Heart left ventricle (tissue), 16 donors: ENCODE results near the gene ITGB3. TPM values are rescaled to one million over a fixed set of nuclear protein-coding genes. Genes with fewer than 3 reads are reported as not detected.

Experiments
- ATAC-seq, 4 donors: fragments of 200-7000 bp; cut with Tn5 transposase; one replicate each; pipeline ENCODE4 v1.9.1; 2020 to 2022; ENCODE audit warnings: moderate library complexity in 4 of 4, mild to moderate bottlenecking in 3 of 4, moderate number of reproducible peaks in 1 of 4
- DNase-seq, 5 donors: peaks; one replicate each; pipeline ENCODE4 v3.0.0-alpha.2; 2020
- H3K27ac ChIP-seq, 12 donors: fragments of 200-600 bp; sonication (generic) in 4 of 12; one replicate each; pipeline versions ENCODE4 v1.5.0 to v1.8.0; 2016 to 2022; ENCODE audit warnings: mild to moderate bottlenecking in 2 of 12
- H3K27me3 ChIP-seq, 9 donors: fragments of 200-600 bp; sonication (generic) in 2 of 9; one replicate each; pipeline versions ENCODE4 v1.5.1 to v1.8.0; 2016 to 2022; ENCODE audit warnings: mild to moderate bottlenecking in 3 of 9
- H3K36me3 ChIP-seq, 9 donors: fragments of 200-600 bp; sonication (generic) in 2 of 9; one replicate each; pipeline versions ENCODE4 v1.5.0 to v1.8.0; 2018 to 2022; ENCODE audit warnings: mild to moderate bottlenecking in 2 of 9
- H3K4me1 ChIP-seq, 12 donors: fragments of 200-600 bp; sonication (generic) in 4 of 12; one replicate each; pipeline versions ENCODE4 v1.5.0 to v1.8.0; 2016 to 2022; ENCODE audit warnings: mild to moderate bottlenecking in 3 of 12
- H3K4me3 ChIP-seq, 12 donors: fragments of 200-600 bp; sonication (generic) in 4 of 12; one replicate each; pipeline versions ENCODE4 v1.5.0 to v1.8.0; 2017 to 2022; ENCODE audit warnings: mild to moderate bottlenecking in 9 of 12, moderate library complexity in 4 of 12
- H3K9me3 ChIP-seq, 12 donors: fragments of 200-600 bp; sonication (generic) in 4 of 12; one replicate each; pipeline versions ENCODE4 v1.5.0 to v1.8.0; 2016 to 2022; ENCODE audit warnings: mild to moderate bottlenecking in 1 of 12
- CTCF ChIP-seq, 12 donors: fragments of 200-600 bp; sonication (generic) in 4 of 12; IDR thresholded peaks; one replicate each; pipeline versions ENCODE4 v1.5.0 to v1.8.0; 2018 to 2022; ENCODE audit warnings: antibody characterized with exemption in 12 of 12, mild to moderate bottlenecking in 5 of 12
- POLR2A ChIP-seq, 2 donors: fragments of 450-650 bp; IDR thresholded peaks; one replicate each; pipeline ENCODE4 v1.6.1; 2017; ENCODE audit warnings: antibody characterized with exemption in 2 of 2, mild to moderate bottlenecking in 2 of 2, moderate library complexity in 2 of 2
- WGBS, 4 donors: extraction: QIAGEN DNeasy Blood & Tissue Kit in 2 of 4; methylation state at CpG; one replicate each; pipeline versions ENCODE4 v1.1.5 to v1.1.7; 2013 to 2018; 5-methylcytosine and 5-hydroxymethylcytosine counted together
- intact Hi-C, 10 donors: fragments of 100-400 bp; cut with DNase I; formaldehyde crosslinking; loops; one replicate each; pipeline versions ENCODE4 v1.11.1 to v1.14.2; 2022
- polyA plus RNA-seq, 2 donors: library from polyadenylated mRNA; stranded (reverse); fragments of 200-250 nt; gene quantifications; one replicate each; pipeline ENCODE4 v1.2.3, GENCODE V29; 2013
- total RNA-seq, 9 donors: library from RNA; depleted of rRNA in 2 of 9; stranded (reverse); fragments of >200 nt in 2 of 9; fragmentation: NEBNext Ultra II Directional in 3 of 9; extraction: Animal tissue kit (Norgen Biotek cat#: 25700) in 3 of 9; gene quantifications; one replicate each; pipeline versions ENCODE4 v1.1.0 to v1.2.4, GENCODE V29; 2016 to 2023
- donor health status: ischemic (EF 13 %, LVEDD 7.1; RV severe dilation, severe dysfunction).
- donor health status: healthy with polysubstance abuse.
- donor health status: DM: no; HTN: yes; CAD: no.
- donor health status: DM: no; HTN: no; CAD: no.
- donor health status: ischemic (EF 25% LVEDD 6.9; RV normal size, moderate dysfunction).
- donor health status: ischemic (EF 25% LVEDD 5.7; RV mildly dilated, moderate dysfunction).
- donor health status: healthy.
- donor health status: DM: yes; HTN: yes; CAD: no.
- donor health status: ischemic (EF 35%, LVEDD 5.7; RV mildly dilated, moderate dysfunction).
- donor health status: nonischemic (EF 11% LVEDD 7.7; RV severe dilation, severe dysfunction).
- donor health status: DM: yes; HTN: yes; CAD: no.
- donor health status: PGD.
- donor health status: ischemic (EF 29% LVEDD 5.4; RV normal size, mild dysfunction).
- donor health status: nonischemic (EF 23%, LVEDD 6.1; RV moderate dilation, normal function).

The ITGB3 gene
- total and polyA plus RNA-seq, 11 donors, result 1.3 to 14.8 (median 4.8) TPM

GRCh38 chr17:47330548-47330947 lies 76.9 kb downstream of the ITGB3 start:
- Histone ChIP-seq H3K27me3 (no peaks in the 10 kb centered on the region), H3K9me3 (no peaks in the 10 kb centered on the region), H3K4me3 (no peak overlapping the region), H3K36me3 (peaks cover 0 to 23% (median 0%) of the 10 kb centered on the region in 9 donors), H3K27ac (no peak overlapping the region), H3K4me1 (peaks cover 0 to 3% (median 0%) of the 10 kb centered on the region in 12 donors)
- ATAC-seq (no peak), DNase-seq (no peak)
- WGBS, 4 donors, result 93 to 99% (median 98%) methylated on average over 2 of the region's 2 CpGs
- intact Hi-C loops, result no loop called here
- no peak for TF ChIP-seq CTCF (IDR thresholded peaks at IDR 0.05)
- TF ChIP-seq POLR2A (IDR thresholded peaks at IDR 0.05), result no peak

- Histone ChIP-seq H3K27ac (no peak overlapping the region), H3K27me3 (no peaks in the 10 kb centered on the region), H3K4me3 (no peak overlapping the region), H3K36me3 (peaks cover 0 to 27% (median 0%) of the 10 kb centered on the region in 9 donors), H3K9me3 (no peaks in the 10 kb centered on the region), H3K4me1 (peaks cover 0 to 3% (median 0%) of the 10 kb centered on the region in 12 donors)
- DNase-seq (no peak), ATAC-seq (no peak)
- no peak for TF ChIP-seq CTCF (IDR thresholded peaks at IDR 0.05)
- no peak for TF ChIP-seq POLR2A (IDR thresholded peaks at IDR 0.05)
- intact Hi-C loops, result no loop called here
Measured at GRCh38 chr17:47332287-47332686, 78.7 kb downstream of the ITGB3 start.

GRCh38 chr17:47335101-47335936 lies 81.7 kb downstream of the ITGB3 start:
- WGBS, 4 donors, result 69 to 75% (median 71%) methylated on average over 4 of the region's 4 CpGs
- intact Hi-C loops, result no loop called here
- no peak for ATAC-seq
- no peaks in the 10 kb centered on the region for H3K9me3 ChIP-seq
- peaks cover 0 to 3% (median 0%) of the 10 kb centered on the region in 12 donors for H3K4me1 ChIP-seq
- peaks cover 0 to 40% (median 0%) of the 10 kb centered on the region in 9 donors for H3K36me3 ChIP-seq
- H3K27me3 ChIP-seq, result no peaks in the 10 kb centered on the region
- DNase-seq, result no peak
- no peak overlapping the region for H3K4me3 ChIP-seq
- no peak overlapping the region for H3K27ac ChIP-seq
- TF ChIP-seq CTCF (IDR thresholded peaks at IDR 0.05) (no peak), POLR2A (IDR thresholded peaks at IDR 0.05) (no peak)

GRCh38 chr17:47338026-47338425 lies 84.4 kb downstream of the ITGB3 start:
- TF ChIP-seq CTCF (IDR thresholded peaks at IDR 0.05), result no peak
- WGBS, 4 donors, result 97 to 100% (median 98%) methylated on average over 3 of the region's 3 CpGs
- H3K27me3 ChIP-seq, result no peaks in the 10 kb centered on the region
- no peak overlapping the region for H3K4me3 ChIP-seq
- no peaks in the 10 kb centered on the region for H3K9me3 ChIP-seq
- H3K4me1 ChIP-seq, result peaks cover 0 to 3% (median 0%) of the 10 kb centered on the region in 12 donors
- peaks cover 0 to 41% (median 0%) of the 10 kb centered on the region in 9 donors for H3K36me3 ChIP-seq
- ATAC-seq, result no peak
- DNase-seq, result no peak
- no peak overlapping the region for H3K27ac ChIP-seq
- intact Hi-C loops, result no loop called here
